ENCODE measurements around the gene ARSG.

DNA sequence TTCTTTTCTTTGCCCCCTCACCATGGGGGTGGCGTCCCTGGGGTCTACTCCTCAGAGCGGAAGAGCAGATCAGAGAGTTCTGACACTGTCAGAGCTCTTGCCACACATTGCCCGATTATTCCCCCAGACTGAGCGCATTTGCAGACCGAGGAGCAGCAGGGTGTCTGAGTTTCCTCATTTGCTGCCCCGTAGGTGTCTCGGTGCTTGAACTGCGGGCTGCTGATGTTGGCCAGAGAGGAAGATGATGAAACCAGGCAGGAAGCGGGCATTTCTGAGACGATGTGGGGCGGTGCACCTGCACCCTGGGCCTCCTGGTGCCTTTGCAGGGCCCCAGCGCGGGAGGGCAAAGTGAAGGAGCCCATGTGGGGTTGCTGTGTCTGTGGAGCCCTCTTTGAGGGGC is 55.2 kb downstream of the ARSG start:
- TF ChIP-seq CTCF (optimal IDR thresholded peaks at IDR 0.05 in 1 of 3, IDR thresholded peaks at IDR 0.05 in 1 of 3, conservative IDR thresholded peaks at IDR 0.05 in 1 of 3; ENCODE audit: extremely low read depth in 1 of 3, insufficient read depth in 2 of 3, low read length in 3 of 3) (no peak), EZH2 (IDR thresholded peaks at IDR 0.05; ENCODE audit: low read length) (no peak)
